Suppressor macrophage treated with lipopolysaccharide for 1 hour (primary cell): ENCODE measurements around the gene CBL.
"Not testable (repeated sequence)": the region's sequence is repeated elsewhere in the genome, so short reads cannot be mapped to it uniquely, and the experiment has no call there.

Source experiments
- DNase-seq, 3 donors: peaks; one replicate each; pipeline ENCODE4 v3.0.0-alpha.2; 2020 to 2022

The CBL gene

GRCh38 chr11:119185981-119186634 is 20.0 kb upstream of the CBL start:
- no peak for DNase-seq

- no peak for DNase-seq
These were observed 18.8 kb upstream of the CBL start for GRCh38 chr11:119187123-119187892.

- DNase-seq, result no peak
These were observed 18.1 kb upstream of the CBL start for GRCh38 chr11:119188067-119188466.

GRCh38 chr11:119188887-119189286 is 17.3 kb upstream of the CBL start:
- DNase-seq, result no peak

GRCh38 chr11:119189393-119189792 is 16.7 kb upstream of the CBL start:
- DNase-seq, result no peak

GRCh38 chr11:119190531-119190930 is 15.6 kb upstream of the CBL start:
- no peak for DNase-seq

- not testable (repeated sequence) for DNase-seq
These were observed 14.9 kb upstream of the CBL start for GRCh38 chr11:119191265-119191664.

- DNase-seq, result peak; percentile 60 to 88 (median 84)
These were observed 14.0 kb upstream of the CBL start for GRCh38 chr11:119192111-119192510.

GRCh38 chr11:119193001-119193400 is 13.1 kb upstream of the CBL start:
- no peak for DNase-seq

GRCh38 chr11:119193626-119194025 is 12.5 kb upstream of the CBL start:
- DNase-seq, result no peak

GRCh38 chr11:119194811-119195440 is 11.2 kb upstream of the CBL start:
- DNase-seq, result peak; percentile 35 to 54 (median 38)

- DNase-seq, result peak in 2 of 3 donors; percentile 28 to 52
These were observed 10.5 kb upstream of the CBL start for GRCh38 chr11:119195680-119196079.

GRCh38 chr11:119196833-119197483 is 9.2 kb upstream of the CBL start:
- DNase-seq, result peak; percentile 88 to 90 (median 88)

- no peak for DNase-seq
These were observed 7.2 kb upstream of the CBL start for GRCh38 chr11:119198925-119199324.

GRCh38 chr11:119201236-119201635 is 4.9 kb upstream of the CBL start:
- not testable (repeated sequence) for DNase-seq

- no peak for DNase-seq
These were observed 3.6 kb upstream of the CBL start for GRCh38 chr11:119202554-119202953.

- no peak for DNase-seq
These were observed 2.1 kb upstream of the CBL start for GRCh38 chr11:119204066-119204465.

GRCh38 chr11:119205080-119205479 is 1.1 kb upstream of the CBL start:
- peak; percentile 72 to 79 (median 74) for DNase-seq

GRCh38 chr11:119206511-119207414 is 624 bp downstream of the CBL start:
- DNase-seq, result peak; percentile 70 to 91 (median 83)

GRCh38 chr11:119207415-119207960 is 1.3 kb downstream of the CBL start:
- DNase-seq, result peak in 2 of 3 donors; percentile 55 to 60

- DNase-seq, result no peak
These were observed 3.0 kb downstream of the CBL start for GRCh38 chr11:119209186-119209585.

GRCh38 chr11:119210050-119210449 is 3.9 kb downstream of the CBL start:
- DNase-seq, result peak; percentile 30 to 53 (median 52)
